ENCODE results near the gene MFN2.

GRCh38 chr1:12052997-12053686 is 72.9 kb downstream of the MFN2 start:
- TF ChIP-seq, protein P1, sequence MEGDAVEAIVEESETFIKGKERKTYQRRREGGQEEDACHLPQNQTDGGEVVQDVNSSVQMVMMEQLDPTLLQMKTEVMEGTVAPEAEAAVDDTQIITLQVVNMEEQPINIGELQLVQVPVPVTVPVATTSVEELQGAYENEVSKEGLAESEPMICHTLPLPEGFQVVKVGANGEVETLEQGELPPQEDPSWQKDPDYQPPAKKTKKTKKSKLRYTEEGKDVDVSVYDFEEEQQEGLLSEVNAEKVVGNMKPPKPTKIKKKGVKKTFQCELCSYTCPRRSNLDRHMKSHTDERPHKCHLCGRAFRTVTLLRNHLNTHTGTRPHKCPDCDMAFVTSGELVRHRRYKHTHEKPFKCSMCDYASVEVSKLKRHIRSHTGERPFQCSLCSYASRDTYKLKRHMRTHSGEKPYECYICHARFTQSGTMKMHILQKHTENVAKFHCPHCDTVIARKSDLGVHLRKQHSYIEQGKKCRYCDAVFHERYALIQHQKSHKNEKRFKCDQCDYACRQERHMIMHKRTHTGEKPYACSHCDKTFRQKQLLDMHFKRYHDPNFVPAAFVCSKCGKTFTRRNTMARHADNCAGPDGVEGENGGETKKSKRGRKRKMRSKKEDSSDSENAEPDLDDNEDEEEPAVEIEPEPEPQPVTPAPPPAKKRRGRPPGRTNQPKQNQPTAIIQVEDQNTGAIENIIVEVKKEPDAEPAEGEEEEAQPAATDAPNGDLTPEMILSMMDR (IDR thresholded peaks at IDR 0.05; ENCODE audit: borderline replicate concordance, extremely low read depth, low read length, poor library complexity, severe bottlenecking) = no peak
- TF ChIP-seq EZH2 (IDR thresholded peaks at IDR 0.05; ENCODE audit: borderline replicate concordance, low read depth, low read length, severe bottlenecking) = no peak
